Neural cell (in vitro differentiated cells): ENCODE results near the gene TNNT2. TPM values are rescaled to one million over a fixed set of nuclear protein-coding genes. Genes with fewer than 3 reads are reported as not detected.

Experiments used
- H2AFZ ChIP-seq: fragments of 200-600, 300-800 bp; sonication (generic), shearing (Covaris generic); 2 replicates; pipeline ENCODE4 v1.6.0; 2014; ENCODE audit warnings: low read depth, mild to moderate bottlenecking, antibody characterized with exemption, low read length, moderate library complexity
- H3F3A ChIP-seq: fragments of 200-600 bp; shearing (Covaris generic); 2 replicates; pipeline ENCODE4 v1.6.1; 2016; ENCODE audit warnings: mild to moderate bottlenecking, moderate library complexity, mixed read lengths, antibody characterized with exemption, low read length; ENCODE audit not compliant: insufficient read depth, poor library complexity, severe bottlenecking
- H3K27ac ChIP-seq: fragments of 200-600, 300-800 bp; sonication (generic), shearing (Covaris generic); 2 replicates; pipeline ENCODE4 v1.5.1; 2014; ENCODE audit warnings: mild to moderate bottlenecking, low read length, moderate library complexity
- H3K27me3 ChIP-seq: fragments of 300-800, 200-600 bp; sonication (generic), shearing (Covaris generic); 2 replicates; pipeline ENCODE4 v1.6.0; 2014; ENCODE audit warnings: mild to moderate bottlenecking, low read depth, low read length, moderate library complexity; ENCODE audit not compliant: insufficient read depth
- H3K36me3 ChIP-seq: fragments of 300-800, 200-600 bp; sonication (generic), shearing (Covaris generic); 2 replicates; pipeline ENCODE4 v1.5.1; 2014; ENCODE audit warnings: mild to moderate bottlenecking, antibody characterized with exemption, low read length, moderate library complexity; ENCODE audit not compliant: insufficient read depth
- H3K4me2 ChIP-seq: fragments of 300-800, 200-600 bp; sonication (generic), shearing (Covaris generic); 2 replicates; pipeline ENCODE4 v1.6.0; 2014; ENCODE audit warnings: mild to moderate bottlenecking, low read length
- H3K4me3 ChIP-seq: fragments of 300-800, 200-600 bp; sonication (generic), shearing (Covaris generic); 2 replicates; pipeline ENCODE4 v1.5.1; 2014; ENCODE audit warnings: mild to moderate bottlenecking, low read length, moderate library complexity
- H3K79me2 ChIP-seq: fragments of 200-600 bp; shearing (Covaris generic); replicated peaks from 2 replicates; pipeline ENCODE4 v1.6.0; 2014; ENCODE audit warnings: mild to moderate bottlenecking, low read length, moderate library complexity; ENCODE audit not compliant: insufficient read depth
- H3K9ac ChIP-seq: fragments of 300-800, 200-600 bp; sonication (generic), shearing (Covaris generic); 2 replicates; pipeline ENCODE4 v1.6.1; 2016; ENCODE audit warnings: mild to moderate bottlenecking, low read length, mixed read lengths
- H3K9me2 ChIP-seq: fragments of 200-600 bp; shearing (Covaris generic); 2 replicates; pipeline ENCODE4 v1.6.1; 2016; ENCODE audit warnings: mild to moderate bottlenecking, low read length, mixed read lengths; ENCODE audit not compliant: insufficient read depth
- H3K9me3 ChIP-seq: fragments of 200-600, 300-800 bp; sonication (generic), shearing (Covaris generic); 2 replicates; pipeline ENCODE4 v1.6.1; 2016; ENCODE audit warnings: mild to moderate bottlenecking, mixed run types, low read length, moderate library complexity, mixed read lengths
- H4K20me1 ChIP-seq: fragments of 200-600 bp; shearing (Covaris generic); 2 replicates; pipeline ENCODE4 v1.6.1; 2016; ENCODE audit warnings: mild to moderate bottlenecking, mixed run types; ENCODE audit not compliant: insufficient read depth
- CTCF ChIP-seq: fragments of 450-650 bp; IDR thresholded peaks from 2 replicates; pipeline ENCODE4 v1.5.1; 2014; ENCODE audit warnings: antibody characterized with exemption, mild to moderate bottlenecking, moderate library complexity; ENCODE audit not compliant: poor library complexity, severe bottlenecking
- EP300 ChIP-seq: fragments of 450-650 bp; conservative IDR thresholded peaks from 2 replicates; pipeline ENCODE4 v1.6.1; 2014; ENCODE audit warnings: antibody characterized with exemption, mild to moderate bottlenecking, moderate library complexity; ENCODE audit not compliant: poor library complexity, severe bottlenecking
- EZH2 ChIP-seq: fragments of 200-600, 300-800 bp; shearing (Covaris generic), sonication (generic); IDR thresholded peaks from 2 replicates; pipeline ENCODE4 v1.6.1; 2014; ENCODE audit warnings: antibody characterized with exemption, low read length, borderline replicate concordance, mild to moderate bottlenecking; ENCODE audit not compliant: insufficient read depth, poor library complexity, severe bottlenecking
- MXI1 ChIP-seq: fragments of 450-650 bp; conservative IDR thresholded peaks from 2 replicates; pipeline ENCODE4 v1.6.1; 2014; ENCODE audit warnings: antibody characterized with exemption, mild to moderate bottlenecking; ENCODE audit not compliant: poor library complexity, severe bottlenecking
- POLR2AphosphoS5 ChIP-seq: IDR thresholded peaks from 2 replicates; pipeline ENCODE4 v1.6.1; 2012
- RAD21 ChIP-seq: fragments of 450-650 bp; conservative IDR thresholded peaks from 2 replicates; pipeline ENCODE4 v1.6.1; 2014; ENCODE audit warnings: antibody characterized with exemption, mild to moderate bottlenecking, moderate library complexity
- REST ChIP-seq: IDR thresholded peaks from 2 replicates; pipeline ENCODE4 v1.6.1; 2012; ENCODE audit warnings: borderline replicate concordance
- SMC3 ChIP-seq: fragments of 450-650 bp; conservative IDR thresholded peaks from 2 replicates; pipeline ENCODE4 v1.6.1; 2014; ENCODE audit warnings: antibody characterized with exemption, mild to moderate bottlenecking, moderate library complexity; ENCODE audit not compliant: poor library complexity
- TAF1 ChIP-seq: IDR thresholded peaks from 2 replicates; pipeline ENCODE4 v1.6.1; 2012; ENCODE audit warnings: low read depth
- polyA plus RNA-seq: library from polyadenylated mRNA; depleted of rRNA; stranded (reverse); fragments of >200 nt; gene quantifications from 2 replicates; pipeline ENCODE4 v1.2.3, GENCODE V29; 2014

The TNNT2 gene
- polyA plus RNA-seq, 1 donor from 2014 or later: not detected

GRCh38 chr1:201418461-201418860, 41.0 kb upstream of the TNNT2 start:
- H4K20me1 ChIP-seq: no peaks in the 10 kb centered on the region
- no peaks in the 10 kb centered on the region for H3K36me3 ChIP-seq
- H3K79me2 ChIP-seq: no peaks in the 10 kb centered on the region
- no peaks in the 10 kb centered on the region for H3K9me2 ChIP-seq
- H3K27me3 ChIP-seq: no peaks in the 10 kb centered on the region
- H3K27ac ChIP-seq: no peak overlapping the region
- no peak overlapping the region for H3K4me2 ChIP-seq
- no peaks in the 10 kb centered on the region for H3F3A ChIP-seq
- no peak overlapping the region for H3K9ac ChIP-seq
- H3K4me3 ChIP-seq: no peak overlapping the region
- no peak overlapping the region for H2AFZ ChIP-seq
- no peaks in the 10 kb centered on the region for H3K9me3 ChIP-seq
- no peak for TF ChIP-seq SMC3
- no peak for TF ChIP-seq EZH2
- TF ChIP-seq POLR2AphosphoS5: no peak
- TF ChIP-seq CTCF: no peak
- no peak for TF ChIP-seq TAF1
- TF ChIP-seq RAD21: no peak

GRCh38 chr1:201414051-201414738, 36.7 kb upstream of the TNNT2 start:
- Histone ChIP-seq H3K79me2 (no peaks in the 10 kb centered on the region), H3F3A (no peaks in the 10 kb centered on the region), H3K4me2 (no peak overlapping the region), H3K27me3 (no peaks in the 10 kb centered on the region), H3K36me3 (no peaks in the 10 kb centered on the region), H2AFZ (no peak overlapping the region), H3K9me2 (no peaks in the 10 kb centered on the region), H3K9me3 (no peaks in the 10 kb centered on the region), H4K20me1 (no peaks in the 10 kb centered on the region), H3K4me3 (no peak overlapping the region), H3K27ac (no peak overlapping the region), H3K9ac (no peak overlapping the region)
- TF ChIP-seq MXI1: no peak
- no peak for TF ChIP-seq SMC3
- no peak for TF ChIP-seq EZH2
- no peak for TF ChIP-seq TAF1

- Histone ChIP-seq H3K9me3 (no peaks in the 10 kb centered on the region), H3K4me2 (no peak overlapping the region), H3K9ac (no peak overlapping the region), H3K27me3 (no peaks in the 10 kb centered on the region), H3F3A (no peaks in the 10 kb centered on the region), H3K9me2 (no peaks in the 10 kb centered on the region), H2AFZ (no peak overlapping the region), H4K20me1 (no peaks in the 10 kb centered on the region), H3K27ac (no peak overlapping the region), H3K79me2 (no peaks in the 10 kb centered on the region), H3K4me3 (no peak overlapping the region), H3K36me3 (no peaks in the 10 kb centered on the region)
- no peak for TF ChIP-seq RAD21
- no peak for TF ChIP-seq MXI1
- no peak for TF ChIP-seq EP300
- no peak for TF ChIP-seq POLR2AphosphoS5
- no peak for TF ChIP-seq REST
- TF ChIP-seq CTCF: no peak
- TF ChIP-seq TAF1: no peak
- no peak for TF ChIP-seq SMC3
- TF ChIP-seq EZH2: no peak
These were observed 33.8 kb upstream of the TNNT2 start for GRCh38 chr1:201411292-201411691.
